ENCODE measurements around the gene SYPL2.

The SYPL2 gene

DNA sequence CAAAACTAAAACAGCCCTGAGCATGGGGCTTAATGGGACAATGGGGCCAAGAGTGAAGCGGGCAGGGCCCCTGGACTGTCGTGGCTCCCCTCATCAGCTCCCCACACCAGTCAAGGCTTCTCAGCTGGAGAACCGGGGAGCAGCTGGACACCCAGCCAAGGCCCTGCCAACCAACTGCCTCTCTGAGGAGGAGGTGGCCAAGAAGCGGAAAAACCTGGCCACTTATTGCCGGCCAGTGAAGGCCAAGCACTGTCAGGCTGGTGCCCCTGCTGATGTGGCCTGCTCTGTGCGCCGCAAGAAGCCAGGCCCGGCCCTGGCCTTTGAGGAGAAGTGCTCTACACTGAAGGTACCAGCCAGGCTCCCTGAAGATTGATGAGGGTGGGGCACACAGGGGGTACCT, 25.0 kb downstream of the SYPL2 start:
- H3K27me3 ChIP-seq (ENCODE audit: insufficient read depth, low read length): no peaks in the 10 kb centered on the region
- no peak overlapping the region for H2AFZ ChIP-seq (ENCODE audit: low read length)
- H3K79me2 ChIP-seq (ENCODE audit: insufficient read depth, low read length): no peaks in the 10 kb centered on the region
- no peaks in the 10 kb centered on the region for H4K20me1 ChIP-seq (ENCODE audit: insufficient read depth, low read length)
- H3K4me1 ChIP-seq (ENCODE audit: insufficient read depth, low read length, severe bottlenecking): peaks cover 17% of the 10 kb centered on the region
- no peaks in the 10 kb centered on the region for H3K9me3 ChIP-seq (ENCODE audit: low read length)
- no peak overlapping the region for H3K9ac ChIP-seq (ENCODE audit: low read length)
- TF ChIP-seq, protein P1, sequence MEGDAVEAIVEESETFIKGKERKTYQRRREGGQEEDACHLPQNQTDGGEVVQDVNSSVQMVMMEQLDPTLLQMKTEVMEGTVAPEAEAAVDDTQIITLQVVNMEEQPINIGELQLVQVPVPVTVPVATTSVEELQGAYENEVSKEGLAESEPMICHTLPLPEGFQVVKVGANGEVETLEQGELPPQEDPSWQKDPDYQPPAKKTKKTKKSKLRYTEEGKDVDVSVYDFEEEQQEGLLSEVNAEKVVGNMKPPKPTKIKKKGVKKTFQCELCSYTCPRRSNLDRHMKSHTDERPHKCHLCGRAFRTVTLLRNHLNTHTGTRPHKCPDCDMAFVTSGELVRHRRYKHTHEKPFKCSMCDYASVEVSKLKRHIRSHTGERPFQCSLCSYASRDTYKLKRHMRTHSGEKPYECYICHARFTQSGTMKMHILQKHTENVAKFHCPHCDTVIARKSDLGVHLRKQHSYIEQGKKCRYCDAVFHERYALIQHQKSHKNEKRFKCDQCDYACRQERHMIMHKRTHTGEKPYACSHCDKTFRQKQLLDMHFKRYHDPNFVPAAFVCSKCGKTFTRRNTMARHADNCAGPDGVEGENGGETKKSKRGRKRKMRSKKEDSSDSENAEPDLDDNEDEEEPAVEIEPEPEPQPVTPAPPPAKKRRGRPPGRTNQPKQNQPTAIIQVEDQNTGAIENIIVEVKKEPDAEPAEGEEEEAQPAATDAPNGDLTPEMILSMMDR (IDR thresholded peaks at IDR 0.05; ENCODE audit: low read length): no peak
- no peak for TF ChIP-seq EZH2 (IDR thresholded peaks at IDR 0.05; ENCODE audit: borderline replicate concordance, low read length)
- H3K9me2 ChIP-seq (ENCODE audit: low read depth, low read length): no peaks in the 10 kb centered on the region
- peaks cover 8% of the 10 kb centered on the region; the same call in 1 of the 2 replicates for H3K36me3 ChIP-seq (ENCODE audit: insufficient read depth, low read length)
- no peak overlapping the region for H3K4me3 ChIP-seq (ENCODE audit: low read depth, low read length, poor library complexity, severe bottlenecking)
- H3F3A ChIP-seq (ENCODE audit: insufficient read depth, low read length): no peaks in the 10 kb centered on the region
- H3K27ac ChIP-seq (ENCODE audit: low read depth, low read length, poor library complexity, severe bottlenecking): no peak overlapping the region
- no peak overlapping the region for H3K4me2 ChIP-seq (ENCODE audit: low read length)

DNA sequence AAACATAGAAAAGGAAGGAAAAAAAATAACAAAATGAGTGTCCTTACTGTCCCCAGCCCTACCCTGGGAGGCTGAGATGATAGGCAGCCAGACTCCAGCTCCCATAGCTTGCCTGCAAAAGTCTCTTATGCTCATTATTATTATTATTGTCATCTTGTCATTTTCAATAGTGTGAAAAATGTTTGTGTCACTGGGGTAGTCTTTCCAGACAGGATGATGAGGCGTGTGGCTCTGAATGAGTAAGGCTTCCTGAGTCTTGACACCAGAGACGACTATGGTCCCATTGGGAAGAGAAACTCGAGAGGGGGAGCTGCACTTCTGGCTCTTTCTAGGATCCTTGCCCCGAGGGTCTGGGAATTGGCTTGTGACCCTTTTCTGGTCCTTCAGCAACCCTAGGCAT, 26.4 kb downstream of the SYPL2 start:
- Histone ChIP-seq H3K4me1 (ENCODE audit: insufficient read depth, low read length, severe bottlenecking) (peaks cover 17% of the 10 kb centered on the region), H3K4me3 (ENCODE audit: low read depth, low read length, poor library complexity, severe bottlenecking) (no peak overlapping the region), H3K4me2 (ENCODE audit: low read length) (no peak overlapping the region), H3K27ac (ENCODE audit: low read depth, low read length, poor library complexity, severe bottlenecking) (no peak overlapping the region), H3K36me3 (ENCODE audit: insufficient read depth, low read length) (peaks cover 10% of the 10 kb centered on the region; the same call in 1 of the 2 replicates), H3K27me3 (ENCODE audit: insufficient read depth, low read length) (no peaks in the 10 kb centered on the region), H3K9me2 (ENCODE audit: low read depth, low read length) (no peaks in the 10 kb centered on the region), H3K9me3 (ENCODE audit: low read length) (no peaks in the 10 kb centered on the region), H3F3A (ENCODE audit: insufficient read depth, low read length) (no peaks in the 10 kb centered on the region), H2AFZ (ENCODE audit: low read length) (no peak overlapping the region), H3K9ac (ENCODE audit: low read length) (no peak overlapping the region), H4K20me1 (ENCODE audit: insufficient read depth, low read length) (no peaks in the 10 kb centered on the region), H3K79me2 (ENCODE audit: insufficient read depth, low read length) (no peaks in the 10 kb centered on the region)
- TF ChIP-seq, protein P1 (IDR thresholded peaks at IDR 0.05; ENCODE audit: low read length): no peak
- no peak for TF ChIP-seq EZH2 (IDR thresholded peaks at IDR 0.05; ENCODE audit: borderline replicate concordance, low read length)

DNA sequence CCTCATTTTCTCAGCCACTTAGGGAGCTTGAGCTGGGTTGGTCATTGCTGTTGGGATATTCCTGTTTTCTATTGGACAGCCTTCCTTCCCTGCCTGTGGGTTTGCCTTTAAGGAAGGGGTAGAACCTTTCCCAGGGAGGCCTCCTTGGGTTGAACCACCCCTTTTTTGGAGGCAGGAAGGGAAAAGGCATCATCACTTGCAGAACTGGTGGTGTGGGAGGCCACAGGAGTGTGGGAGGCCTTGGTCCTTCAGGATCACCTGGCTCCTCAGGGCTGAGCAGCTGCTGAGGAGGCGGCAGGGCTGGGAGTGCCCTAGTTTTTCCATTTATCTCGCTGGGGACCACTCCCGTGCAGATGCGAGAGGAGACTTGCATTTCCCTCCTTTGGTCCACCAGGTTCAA, 26.9 kb downstream of the SYPL2 start:
- Histone ChIP-seq H2AFZ (ENCODE audit: low read length) (no peak overlapping the region), H3K9ac (ENCODE audit: low read length) (peak overlapping the region; percentile 68; the same call in 1 of the 2 replicates), H3K4me3 (ENCODE audit: low read depth, low read length, poor library complexity, severe bottlenecking) (no peak overlapping the region), H3K4me1 (ENCODE audit: insufficient read depth, low read length, severe bottlenecking) (peaks cover 17% of the 10 kb centered on the region), H4K20me1 (ENCODE audit: insufficient read depth, low read length) (no peaks in the 10 kb centered on the region), H3K9me3 (ENCODE audit: low read length) (no peaks in the 10 kb centered on the region), H3K27ac (ENCODE audit: low read depth, low read length, poor library complexity, severe bottlenecking) (no peak overlapping the region), H3K9me2 (ENCODE audit: low read depth, low read length) (no peaks in the 10 kb centered on the region), H3K36me3 (ENCODE audit: insufficient read depth, low read length) (peaks cover 10% of the 10 kb centered on the region; the same call in 1 of the 2 replicates), H3K79me2 (ENCODE audit: insufficient read depth, low read length) (no peaks in the 10 kb centered on the region), H3F3A (ENCODE audit: insufficient read depth, low read length) (no peaks in the 10 kb centered on the region), H3K27me3 (ENCODE audit: insufficient read depth, low read length) (no peaks in the 10 kb centered on the region), H3K4me2 (ENCODE audit: low read length) (peak overlapping the region; percentile 68; the same call in 1 of the 2 replicates)
- TF ChIP-seq, protein P1 (IDR thresholded peaks at IDR 0.05; ENCODE audit: low read length): no peak
- no peak for TF ChIP-seq EZH2 (IDR thresholded peaks at IDR 0.05; ENCODE audit: borderline replicate concordance, low read length)
